ENCODE data around the gene CALHM1.

Gene CALHM1

GRCh38 chr10:103481974-103482531 is 23.4 kb upstream of the CALHM1 start:
- DNase-seq = no peak

DNA sequence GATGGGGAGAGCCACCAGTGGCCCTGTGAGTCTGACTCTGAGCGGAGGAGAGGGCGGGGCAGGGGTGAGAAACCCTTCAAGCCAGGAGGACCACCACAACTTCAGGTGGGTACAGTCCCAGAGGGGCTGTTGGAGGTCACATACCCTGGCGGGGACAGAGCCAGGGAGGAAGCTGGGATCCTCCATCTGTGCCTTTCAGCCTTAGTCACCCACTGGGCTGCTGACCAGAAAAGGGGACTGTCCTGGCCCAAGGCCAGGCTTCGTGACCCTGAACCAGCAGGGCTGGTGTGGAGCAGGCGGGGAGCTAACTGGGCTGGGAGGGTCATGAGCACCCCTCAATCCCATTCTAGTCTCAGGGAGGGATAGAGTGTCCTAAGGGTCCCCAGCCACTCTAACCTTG is 21.8 kb upstream of the CALHM1 start:
- no peak for DNase-seq

GRCh38 chr10:103479135-103479534 is 20.4 kb upstream of the CALHM1 start, which contains the start of gene CALHM3:
Gene CALHM3 (minus strand): TSS chr10:103479240. CDS start chr10:103479032, 208 bp downstream.
- no peak for DNase-seq

DNA sequence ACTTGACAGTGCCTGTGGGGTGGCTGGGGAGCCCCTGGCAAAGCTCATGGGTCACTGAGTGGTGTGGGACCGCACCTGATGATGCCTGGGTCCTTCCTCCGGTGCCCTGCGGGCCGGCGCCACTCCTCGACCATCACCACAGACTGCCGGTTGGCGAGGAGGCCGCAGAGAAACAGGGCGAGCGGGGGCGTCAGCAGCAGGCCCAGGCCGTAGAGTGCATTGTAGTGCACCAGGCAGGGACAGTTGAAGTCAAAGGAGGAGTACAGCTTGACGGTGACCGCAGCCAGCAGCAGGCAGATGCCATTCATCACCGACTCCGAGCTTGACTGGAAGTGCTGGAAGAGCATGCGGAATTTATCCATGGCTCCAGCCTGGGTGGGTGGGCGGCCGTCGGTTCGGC is 20.0 kb upstream of the CALHM1 start:
- DNase-seq = no peak

DNA sequence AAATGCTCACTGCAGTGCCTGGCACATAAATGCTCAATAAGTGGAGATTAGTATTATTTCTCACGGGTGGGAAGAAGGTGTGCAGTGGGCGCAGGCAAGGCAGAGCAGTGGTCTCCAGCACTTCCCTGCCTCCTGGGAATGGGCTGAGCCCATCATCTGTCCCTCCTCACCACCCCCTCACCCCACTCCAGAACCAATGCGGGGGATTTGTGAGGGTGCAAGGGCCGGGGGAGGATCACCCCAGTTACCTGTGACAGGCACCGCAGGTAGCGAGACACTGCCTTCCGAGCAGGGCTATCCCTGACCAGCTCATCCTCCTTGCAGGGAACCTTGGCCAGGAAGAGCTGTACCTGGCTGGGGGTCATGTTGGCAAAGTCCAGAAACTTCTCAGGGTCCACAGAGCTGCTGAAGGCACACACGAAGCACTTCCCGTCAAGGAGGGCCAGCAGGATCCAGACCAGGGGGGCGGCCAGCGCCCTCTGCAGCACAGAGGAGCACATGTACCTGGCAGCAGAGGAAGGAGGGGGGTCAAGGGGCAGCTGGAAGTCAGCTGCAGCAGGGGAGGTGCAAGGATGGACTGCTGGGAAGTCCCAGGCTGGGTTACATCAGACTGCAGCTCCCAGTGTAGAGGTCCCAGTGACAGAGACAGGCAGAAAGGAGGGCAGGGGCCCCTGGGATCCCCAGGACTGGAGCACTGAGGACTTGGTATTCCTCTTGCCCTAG is 17.5 kb upstream of the CALHM1 start:
- no peak for DNase-seq

DNA sequence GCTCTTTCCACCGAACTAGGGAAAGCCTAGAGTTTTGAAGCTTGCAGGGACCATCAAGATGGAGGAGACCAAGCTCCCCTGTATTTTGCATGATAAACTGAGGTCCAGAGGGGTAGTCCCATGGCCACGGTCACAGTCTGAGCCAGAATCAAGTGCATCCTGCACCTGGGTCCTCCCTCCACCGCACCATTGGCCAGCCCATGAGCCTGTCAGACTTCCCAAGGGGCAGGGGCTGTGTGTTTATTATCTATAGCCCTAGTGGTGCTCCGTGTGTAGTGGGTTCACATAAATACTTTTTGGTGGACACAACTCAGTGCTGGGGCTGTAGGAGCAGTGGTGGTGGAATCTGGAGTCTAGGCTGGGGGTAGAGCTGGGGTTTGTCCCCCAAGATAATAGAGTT is 16.7 kb upstream of the CALHM1 start:
- DNase-seq = no peak

GRCh38 chr10:103474077-103474476 is 15.4 kb upstream of the CALHM1 start:
- DNase-seq = no peak

- no peak for DNase-seq
These were observed 14.6 kb upstream of the CALHM1 start for GRCh38 chr10:103473261-103473671.

- DNase-seq = no peak
These were observed 13.3 kb upstream of the CALHM1 start for GRCh38 chr10:103472005-103472404.

DNA sequence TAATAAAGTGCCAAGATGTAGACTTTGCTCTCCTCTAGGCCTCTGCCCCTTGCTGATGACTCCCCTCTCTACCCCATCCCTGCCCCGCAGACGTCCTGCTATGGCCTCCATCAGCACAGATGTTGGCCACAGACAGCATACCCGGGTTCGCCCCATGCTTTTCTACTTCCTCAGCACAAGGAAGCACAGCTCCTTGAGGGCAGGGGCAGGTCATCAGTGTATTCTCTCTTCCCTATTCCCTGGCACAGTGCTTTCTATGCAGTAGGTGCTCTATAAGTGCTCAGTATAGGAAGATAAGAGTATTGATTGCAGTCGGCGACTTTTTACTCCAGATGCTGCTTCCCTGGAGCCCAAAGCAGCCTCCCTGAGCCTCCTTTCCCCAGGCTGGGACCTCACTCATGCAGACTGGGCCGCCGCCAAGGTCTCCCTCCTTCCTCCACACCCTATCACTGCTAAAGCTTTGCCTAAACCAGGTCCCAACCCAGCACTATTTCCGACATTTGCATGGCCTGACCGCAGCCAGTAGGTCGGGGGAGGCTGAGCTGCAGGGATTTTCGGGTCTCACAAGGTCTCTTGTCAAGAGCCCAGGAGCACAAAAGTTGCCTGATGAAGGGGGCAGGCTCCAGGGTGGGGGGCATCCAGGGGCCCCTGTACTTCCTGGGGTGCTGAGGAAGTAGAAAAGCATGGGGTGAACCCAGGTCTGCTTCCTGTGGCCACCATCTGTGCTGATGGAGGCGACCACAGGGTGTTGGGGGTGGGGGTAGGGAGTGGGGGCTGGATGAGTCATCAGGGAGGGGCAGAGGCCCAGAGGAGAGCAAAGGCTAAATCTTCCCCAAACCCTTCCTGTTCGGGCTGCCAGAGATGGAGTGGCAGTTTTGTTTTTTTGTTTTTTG is 12.3 kb upstream of the CALHM1 start:
- no peak for DNase-seq

DNA sequence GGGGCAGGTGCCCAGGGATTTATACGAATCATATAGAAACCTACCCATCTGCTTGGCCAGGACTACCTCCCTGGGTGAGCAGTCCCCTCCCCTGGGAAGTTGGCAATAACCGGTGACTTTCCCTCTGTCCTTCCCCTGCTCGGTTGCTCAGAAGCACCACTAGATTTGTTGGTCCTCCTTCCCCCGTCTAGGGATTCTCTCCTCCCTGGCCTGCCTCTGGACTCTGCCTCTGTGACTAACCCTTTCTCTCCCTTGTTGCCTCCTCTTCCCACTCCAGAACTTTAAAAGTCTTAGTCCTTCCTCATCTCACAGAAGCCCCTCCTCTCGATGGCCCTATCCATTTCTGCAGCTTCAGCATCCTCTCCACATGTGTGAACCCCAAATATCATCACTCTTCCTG is 10.5 kb upstream of the CALHM1 start:
- no peak for DNase-seq

DNA sequence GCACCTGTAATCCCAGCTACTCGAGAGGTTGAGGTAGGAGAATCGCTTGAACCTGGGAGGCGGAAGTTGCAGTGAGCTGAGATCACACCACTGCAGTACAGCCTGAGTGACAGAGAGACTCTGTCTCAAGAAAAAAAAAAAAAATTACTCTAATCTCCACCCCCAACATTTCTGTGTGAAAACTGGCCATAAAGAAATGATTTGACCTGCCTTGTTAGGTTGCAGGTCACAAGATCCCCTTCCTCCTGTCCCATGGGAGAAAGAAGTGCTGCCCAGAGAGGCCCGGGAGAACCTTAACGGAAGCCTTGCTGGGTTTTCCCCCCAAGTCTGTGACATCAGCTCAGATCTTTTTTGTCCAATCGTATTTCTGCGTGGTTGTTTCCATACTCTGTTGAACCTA is 8.7 kb upstream of the CALHM1 start:
- no peak for DNase-seq

DNA sequence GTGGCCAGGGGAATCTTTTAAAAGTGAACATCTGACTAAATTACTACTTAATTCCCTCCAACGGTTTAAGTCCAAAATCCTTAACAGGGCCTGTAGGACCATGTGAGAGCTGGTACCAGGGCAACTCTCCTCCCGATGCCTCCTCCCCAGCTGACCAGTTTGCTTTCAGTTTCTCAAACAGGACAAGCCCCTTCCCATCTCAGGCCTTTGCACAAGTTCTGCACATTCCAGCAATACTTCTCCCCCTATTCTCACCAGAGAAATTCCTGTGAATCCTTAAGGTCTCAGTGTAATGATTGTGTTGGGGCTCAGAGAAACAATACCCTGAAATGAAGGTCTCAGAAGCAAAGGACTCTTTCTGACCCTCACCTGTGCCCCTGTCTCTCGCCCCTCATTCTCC is 8.0 kb upstream of the CALHM1 start:
- no peak for DNase-seq

GRCh38 chr10:103465411-103466179 is 6.9 kb upstream of the CALHM1 start:
- DNase-seq = no peak

DNA sequence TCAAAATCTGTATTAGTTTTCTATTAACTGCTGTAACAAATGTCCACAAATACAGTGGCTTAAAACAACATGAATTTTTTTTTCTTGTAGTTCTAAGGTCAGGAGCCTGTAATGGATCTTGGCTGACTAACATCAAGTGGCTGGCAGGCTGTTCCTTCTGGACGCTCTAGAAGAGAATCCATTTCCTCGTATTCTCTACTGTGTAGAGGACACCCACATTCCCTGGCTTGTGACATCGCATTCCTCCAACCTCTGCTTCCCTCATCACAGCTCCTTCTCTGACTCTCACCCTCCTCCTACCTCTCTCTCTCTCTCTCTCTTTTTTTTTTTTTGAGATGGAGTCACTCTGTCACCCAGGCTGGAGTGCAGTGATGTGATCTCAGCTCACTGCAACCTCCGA is 4.8 kb upstream of the CALHM1 start:
- no peak for DNase-seq

DNA sequence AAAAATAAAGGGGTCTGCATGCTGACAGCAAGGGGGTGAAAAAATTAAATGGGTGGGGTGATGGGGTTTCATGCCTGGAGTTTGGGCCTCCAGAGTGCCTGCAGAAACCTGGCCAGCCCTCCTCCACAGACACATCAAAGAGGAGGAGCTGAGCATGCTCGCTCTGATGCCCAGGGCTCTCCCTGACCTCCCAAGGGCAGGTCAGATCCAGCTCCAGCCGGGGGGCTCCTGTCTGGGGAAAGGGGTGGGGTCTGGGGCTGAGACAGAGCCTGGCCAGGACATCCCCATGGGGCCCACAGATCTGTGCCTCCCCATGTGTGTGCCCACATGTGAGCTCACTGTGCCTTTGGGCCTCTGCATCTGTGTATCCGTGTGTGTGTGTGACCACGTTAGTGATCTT is 915 bp upstream of the CALHM1 start:
- no peak for DNase-seq

DNA sequence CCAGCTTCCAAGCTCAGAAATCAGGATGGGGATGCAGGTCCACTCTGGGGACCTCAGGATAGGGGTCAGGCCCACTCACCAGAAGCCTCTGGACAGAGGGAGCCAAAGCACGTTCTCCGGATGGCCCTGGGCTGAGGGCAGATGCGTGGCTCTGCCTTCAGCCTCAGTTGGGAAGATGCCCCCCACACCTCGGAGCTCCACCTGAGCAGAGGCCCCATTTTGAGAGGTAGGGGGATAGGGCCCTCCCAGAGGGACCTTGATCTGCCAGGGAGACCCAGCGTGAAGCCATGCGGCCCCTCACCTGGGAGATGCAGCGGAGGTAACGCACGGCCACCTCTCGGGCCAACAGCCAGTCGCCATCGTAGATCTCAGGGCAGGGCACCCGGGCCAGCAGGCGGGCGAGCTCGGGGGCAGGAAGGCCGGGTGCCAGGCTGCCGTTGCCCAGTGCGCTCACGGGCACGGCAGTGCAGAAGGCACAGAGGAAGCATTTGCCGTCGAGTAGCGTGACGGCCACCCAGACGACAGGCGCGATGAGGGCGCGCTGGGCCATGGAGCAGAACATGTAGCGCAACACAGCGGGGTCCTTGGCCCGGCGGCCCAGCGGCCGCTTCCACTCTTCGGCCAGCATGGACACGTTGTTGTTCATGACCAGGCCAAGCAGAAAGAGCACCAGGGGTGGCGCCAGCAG is 660 bp downstream of the CALHM1 start:
- no peak for DNase-seq

GRCh38 chr10:103457176-103457712 is 1.5 kb downstream of the CALHM1 start:
- peak; percentile 33 for DNase-seq

- no peak for DNase-seq
These were observed 2.5 kb downstream of the CALHM1 start for GRCh38 chr10:103456074-103456660.

DNA sequence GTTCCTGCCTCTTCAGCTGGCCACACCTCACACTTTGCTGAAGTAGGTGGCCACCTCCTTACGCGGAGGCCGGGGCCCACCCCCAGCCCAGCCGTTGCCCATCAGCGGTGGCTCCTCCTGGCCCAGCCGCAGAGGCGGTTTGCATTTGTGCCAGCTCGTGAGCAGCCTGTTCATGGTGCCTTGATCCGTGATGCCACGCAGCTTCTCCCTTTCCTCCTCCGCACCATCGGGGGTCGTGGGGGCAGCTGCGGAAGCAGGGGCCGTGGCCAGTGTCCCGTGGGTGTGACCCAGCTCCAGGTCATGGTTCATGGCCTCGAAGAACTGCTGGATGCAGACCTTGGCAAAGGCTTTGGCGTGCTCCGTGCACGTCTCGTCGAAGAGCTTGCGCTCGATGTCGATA is 3.5 kb downstream of the CALHM1 start:
- DNase-seq = no peak

GRCh38 chr10:103454026-103454425 is 4.7 kb downstream of the CALHM1 start:
- DNase-seq = no peak
